HG02571 (cell line): ENCODE measurements around the gene GLOD4.
"Not testable (repeated sequence)": the region's sequence is repeated elsewhere in the genome, so short reads cannot be mapped to it uniquely, and the experiment has no call there.

ENCODE experiments used
- ATAC-seq: cut with Tn5 transposase; IDR thresholded peaks from one replicate; pipeline ENCODE4 v1.9.1; 2021; ENCODE audit warnings: mild to moderate bottlenecking, moderate library complexity; ENCODE audit not compliant: unreplicated experiment

The GLOD4 gene

DNA sequence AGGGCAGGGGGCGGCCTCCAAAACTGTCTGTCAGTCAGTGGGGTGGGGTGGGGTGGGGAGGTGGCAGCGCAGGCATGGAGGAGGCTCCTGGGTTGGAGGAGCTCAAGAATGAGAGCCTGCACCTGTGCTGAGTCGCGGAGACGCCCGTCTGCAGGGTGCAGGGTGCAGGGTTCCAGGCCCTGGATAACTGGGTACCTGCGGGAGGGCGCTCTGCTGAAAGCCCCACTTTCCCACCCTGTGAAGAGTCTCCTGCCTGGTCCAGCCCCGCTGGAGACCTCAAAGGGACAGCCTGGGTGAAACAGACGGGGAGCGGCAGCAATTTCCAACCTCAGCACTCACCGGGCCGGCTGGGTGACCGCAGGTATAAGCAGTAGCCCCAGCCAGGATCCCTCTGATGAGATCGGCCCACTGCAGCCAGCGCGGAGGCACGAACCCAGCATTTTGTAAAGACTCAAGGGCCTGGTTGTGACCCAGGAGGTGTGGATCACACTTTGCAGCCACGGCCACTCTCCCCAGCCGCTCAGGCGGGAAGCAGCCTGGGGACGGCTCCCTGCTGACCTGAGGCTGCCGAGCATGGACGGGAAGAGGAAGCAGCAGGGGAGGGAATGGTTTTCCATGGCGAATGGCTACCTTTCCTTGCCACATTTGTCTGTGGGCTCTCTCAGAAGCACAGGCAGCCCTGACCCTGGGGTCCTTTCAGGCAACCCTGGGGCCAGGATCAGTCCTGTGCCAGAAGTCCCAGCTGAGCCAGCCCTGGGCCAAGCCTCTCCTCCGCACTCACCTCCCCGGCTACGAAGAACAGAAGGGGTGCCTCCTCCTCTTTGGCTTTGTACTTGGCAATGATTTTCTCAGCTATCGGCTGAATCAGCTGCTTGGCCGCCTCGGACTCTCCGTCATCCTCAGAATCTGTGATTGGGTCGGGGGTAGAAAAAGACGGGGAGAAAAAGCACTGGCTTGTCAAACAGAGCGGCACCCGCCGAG is 21.1 kb upstream of the GLOD4 start:
- no peak for ATAC-seq

DNA sequence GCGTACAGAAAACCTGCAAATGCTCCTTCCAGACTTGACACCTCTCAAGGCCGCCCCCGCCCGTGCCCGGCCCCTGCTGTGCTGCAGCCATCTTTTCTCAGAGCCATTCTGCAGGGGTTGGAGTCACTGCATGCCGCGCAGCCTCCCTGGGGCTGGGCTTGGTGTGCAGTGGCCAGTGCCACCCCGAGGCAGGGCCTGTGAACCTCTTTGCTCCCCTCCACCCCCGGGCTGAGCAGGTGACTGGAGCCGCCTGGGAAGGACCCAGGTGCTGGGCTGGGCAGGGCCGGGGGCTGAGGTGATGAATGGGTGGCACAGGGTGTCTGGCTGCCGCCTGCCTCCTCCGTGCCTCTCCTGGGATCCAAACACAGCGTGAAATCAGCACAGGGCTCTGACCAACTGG is 20.4 kb upstream of the GLOD4 start:
- no peak for ATAC-seq

DNA sequence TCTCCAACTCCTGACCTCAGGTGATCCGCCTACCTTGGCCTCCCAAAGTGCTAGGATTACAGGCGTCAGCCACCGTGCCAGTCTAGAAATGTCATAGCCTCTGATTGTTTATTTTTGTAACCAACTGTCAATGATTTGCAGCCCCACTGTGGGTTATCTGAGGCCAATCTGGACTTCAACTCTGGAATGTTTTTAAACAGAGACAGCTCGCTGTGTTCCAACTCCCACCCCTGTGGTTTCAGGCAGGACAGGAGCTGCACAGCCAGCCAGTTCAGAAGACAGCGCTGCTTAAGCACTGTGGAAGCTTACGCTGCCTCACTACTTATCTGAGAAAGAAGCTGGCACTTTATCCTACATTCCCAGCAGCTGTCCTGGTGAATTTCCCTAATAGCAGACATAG is 19.6 kb upstream of the GLOD4 start:
- no peak for ATAC-seq

- no peak for ATAC-seq
Observed at GRCh38 chr17:800446-801242, 18.6 kb upstream of the GLOD4 start.

GRCh38 chr17:799261-799660 is 17.2 kb upstream of the GLOD4 start:
- no peak for ATAC-seq

GRCh38 chr17:798246-798645 is 16.2 kb upstream of the GLOD4 start:
- ATAC-seq, result no peak

DNA sequence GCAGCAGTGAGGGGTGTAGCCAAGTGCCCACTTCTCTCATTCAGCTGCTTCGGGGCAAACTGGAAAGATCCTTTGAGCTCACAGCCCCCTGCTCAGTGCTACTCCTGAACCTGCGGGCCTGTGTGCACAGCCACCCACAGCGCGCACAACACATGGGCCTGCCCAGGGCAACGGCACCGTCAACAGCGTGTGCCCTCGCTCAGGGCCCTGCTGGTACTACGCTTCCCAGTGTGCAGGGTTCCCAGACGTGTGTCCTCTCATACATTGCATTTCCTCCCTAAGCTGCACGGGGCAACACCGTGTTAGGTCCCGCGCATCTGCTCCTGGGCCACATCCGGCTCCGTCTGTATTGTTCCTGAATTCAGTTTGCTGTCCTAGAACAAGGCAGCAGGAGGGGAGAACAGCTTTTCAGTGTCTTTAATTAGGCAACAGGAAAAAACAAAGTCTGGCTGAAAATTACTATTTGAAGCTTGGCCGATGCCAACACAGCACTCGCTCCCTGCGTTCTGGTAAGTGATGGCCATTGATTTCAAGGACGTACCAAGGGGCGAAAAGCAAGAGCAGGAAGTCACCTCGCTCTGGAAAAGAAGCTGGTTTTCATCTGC is 15.3 kb upstream of the GLOD4 start:
- ATAC-seq, result no peak

DNA sequence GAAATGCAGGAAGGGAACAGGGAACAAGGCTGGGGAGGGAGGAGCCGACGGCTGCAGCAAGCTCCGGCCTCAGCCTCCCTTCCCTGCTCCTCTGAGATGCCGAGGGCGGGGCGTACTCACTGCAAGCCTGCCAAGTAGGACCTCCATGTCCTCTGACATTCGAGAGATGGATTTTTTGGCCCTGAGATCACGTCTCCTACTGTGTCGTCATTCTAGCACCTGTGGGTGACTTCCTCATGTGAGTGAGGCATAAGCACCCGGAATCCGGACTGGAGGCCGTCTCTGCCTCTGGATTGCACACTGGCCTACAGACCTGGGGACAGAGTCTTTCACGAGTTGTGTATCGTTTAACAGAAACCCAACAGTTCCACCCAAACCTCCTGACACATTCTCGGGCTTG is 14.5 kb upstream of the GLOD4 start:
- ATAC-seq, result no peak

DNA sequence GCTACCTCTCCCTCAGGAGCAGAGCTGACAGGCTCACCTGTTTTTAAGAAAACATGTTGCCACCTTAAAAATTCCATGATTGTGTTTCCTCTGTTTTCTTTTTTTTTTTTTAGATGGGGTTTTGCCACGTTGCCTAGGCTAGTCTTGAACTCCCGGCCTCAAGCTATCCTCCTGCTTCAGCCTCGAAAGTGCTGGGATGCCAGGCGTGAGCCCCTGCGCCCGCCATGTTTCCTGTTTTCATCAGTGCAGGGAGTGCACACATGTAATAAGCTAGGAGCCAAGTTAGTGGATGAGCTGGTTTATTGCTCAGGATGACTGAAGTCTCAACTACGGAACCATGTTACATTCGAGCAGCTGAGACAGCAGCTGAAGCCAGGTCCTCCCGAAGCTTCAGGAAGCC is 13.6 kb upstream of the GLOD4 start:
- no peak for ATAC-seq

DNA sequence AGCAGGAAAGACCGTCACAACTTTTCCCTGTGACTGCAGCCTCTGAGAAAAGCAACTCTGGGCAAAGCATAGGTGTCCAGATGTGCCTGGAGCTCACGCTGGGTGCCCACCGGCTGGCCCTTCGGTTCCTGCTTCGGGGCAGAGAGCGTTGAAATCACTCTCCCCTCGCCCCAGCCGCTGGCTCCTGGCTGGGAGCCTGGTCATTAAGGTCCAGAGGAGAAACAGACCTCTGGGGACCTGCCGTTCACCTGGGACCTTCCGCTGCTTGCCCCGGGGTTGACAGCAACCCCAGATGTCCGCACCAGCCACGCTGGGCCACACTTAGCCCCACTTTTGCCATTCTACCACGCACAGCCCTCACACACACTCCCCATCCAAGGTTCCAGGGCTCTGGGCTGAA is 13.2 kb upstream of the GLOD4 start:
- ATAC-seq, result no peak

GRCh38 chr17:794876-795275 is 12.8 kb upstream of the GLOD4 start:
- ATAC-seq, result no peak

GRCh38 chr17:792277-792676 is 10.2 kb upstream of the GLOD4 start:
- ATAC-seq, result no peak

DNA sequence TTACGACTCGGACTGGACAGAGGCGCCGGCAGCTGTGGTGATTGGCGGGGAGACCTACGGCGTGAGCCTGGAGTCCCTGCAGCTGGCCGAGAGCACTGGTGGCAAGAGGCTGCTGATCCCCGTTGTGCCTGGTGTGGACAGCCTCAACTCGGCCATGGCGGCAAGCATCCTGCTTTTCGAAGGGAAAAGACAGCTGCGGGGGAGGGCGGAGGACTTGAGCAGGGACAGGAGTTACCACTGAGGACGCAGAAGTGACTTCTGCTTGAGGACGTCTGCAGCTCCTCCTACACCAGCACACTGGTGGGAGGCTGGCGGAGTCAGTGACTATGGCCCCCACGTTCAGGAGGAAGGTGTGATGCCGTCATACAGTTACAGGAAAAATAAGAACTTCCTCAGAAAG is 9.7 kb upstream of the GLOD4 start:
- ATAC-seq, result no peak

DNA sequence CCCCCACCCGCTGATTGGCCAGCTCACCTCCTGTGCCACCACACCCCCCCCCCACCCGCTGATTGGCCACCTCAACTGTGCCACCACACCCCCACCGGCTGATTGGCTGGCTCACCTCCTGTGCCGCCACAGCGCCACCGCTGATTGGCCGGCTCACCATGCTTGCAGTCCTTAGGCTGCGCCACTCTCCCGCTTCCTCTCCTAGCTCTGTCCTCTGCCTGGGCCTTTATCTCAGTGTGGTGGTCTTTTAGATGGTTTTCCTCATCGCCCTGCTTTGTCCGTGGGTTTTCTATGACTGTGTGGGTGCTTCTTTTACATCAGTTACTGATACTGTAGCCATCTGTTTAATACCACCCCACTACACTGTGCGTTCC is 8.8 kb upstream of the GLOD4 start:
- not testable (repeated sequence) for ATAC-seq

DNA sequence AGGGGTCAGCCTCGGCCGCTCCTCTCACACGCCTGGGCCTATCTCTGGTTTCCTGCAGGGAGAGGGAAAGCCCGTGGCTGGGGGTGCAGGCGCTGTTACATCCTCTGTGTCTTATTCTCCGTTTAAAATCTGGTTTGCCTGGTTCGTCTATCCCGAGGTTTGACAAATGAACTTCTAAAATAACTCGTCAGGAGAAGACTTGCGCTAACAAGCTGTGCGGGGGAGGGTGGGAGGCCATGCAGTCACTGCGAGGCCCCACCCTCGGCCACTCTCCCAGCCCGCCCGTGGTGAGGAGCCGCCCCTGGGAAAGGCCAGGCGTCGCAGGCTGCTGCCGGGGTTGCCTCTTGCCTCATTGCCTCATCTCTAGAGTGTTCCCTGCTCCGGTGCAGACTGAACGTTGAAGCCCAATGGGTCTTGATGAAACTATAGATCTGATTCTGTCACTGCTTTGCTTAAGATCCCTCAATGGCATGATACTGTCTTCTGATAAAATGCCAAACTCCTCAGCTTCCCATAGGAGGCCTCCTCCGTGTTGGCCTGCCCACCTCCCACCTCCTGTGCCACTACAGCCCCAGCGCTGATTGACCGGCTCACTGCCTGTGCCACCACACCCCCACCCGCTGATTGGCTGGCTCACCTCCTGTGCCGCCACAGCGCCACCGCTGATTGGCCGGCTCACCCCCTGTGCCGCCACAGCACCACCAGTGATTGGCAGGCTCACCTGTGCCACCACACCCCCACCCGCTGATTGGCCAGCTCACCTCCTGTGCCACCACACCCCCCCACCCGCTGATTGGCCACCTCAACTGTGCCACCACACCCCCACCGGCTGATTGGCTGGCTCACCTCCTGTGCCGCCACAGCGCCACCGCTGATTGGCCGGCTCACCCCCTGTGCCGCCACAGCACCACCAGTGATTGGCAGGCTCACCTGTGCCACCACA is 8.1 kb upstream of the GLOD4 start:
- not testable (repeated sequence) for ATAC-seq

DNA sequence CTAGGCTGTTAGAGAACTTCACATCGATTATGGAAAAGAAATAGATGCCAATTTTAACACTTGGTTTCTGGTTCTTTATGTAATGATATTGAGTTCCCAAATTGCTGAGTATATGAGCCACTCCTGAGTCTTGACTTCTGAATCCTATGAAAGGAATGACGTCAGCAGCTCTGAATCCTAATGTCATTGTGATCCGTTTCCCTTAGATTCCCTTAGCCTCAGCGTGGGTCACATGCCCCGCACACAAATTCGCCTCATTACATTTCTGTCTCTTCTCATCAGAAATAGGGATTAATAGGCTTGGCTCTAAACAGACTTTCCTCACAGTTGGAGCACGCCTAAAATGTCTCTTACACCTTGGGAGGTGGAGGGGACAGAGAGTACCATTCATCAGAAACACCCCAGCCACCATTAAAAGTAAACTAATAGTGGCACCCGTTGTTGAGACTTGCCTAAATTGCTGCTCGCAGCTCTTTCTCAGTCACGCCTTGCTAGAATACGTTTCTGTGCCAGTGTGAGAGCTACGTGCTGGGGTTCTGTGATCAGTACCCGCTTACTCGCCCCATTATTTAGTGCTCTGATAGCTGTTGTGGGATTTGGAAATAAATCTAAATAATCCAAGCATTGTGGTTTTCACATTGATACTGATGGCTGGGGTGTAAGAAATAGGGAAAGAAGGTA is 7.2 kb upstream of the GLOD4 start:
- no peak for ATAC-seq

DNA sequence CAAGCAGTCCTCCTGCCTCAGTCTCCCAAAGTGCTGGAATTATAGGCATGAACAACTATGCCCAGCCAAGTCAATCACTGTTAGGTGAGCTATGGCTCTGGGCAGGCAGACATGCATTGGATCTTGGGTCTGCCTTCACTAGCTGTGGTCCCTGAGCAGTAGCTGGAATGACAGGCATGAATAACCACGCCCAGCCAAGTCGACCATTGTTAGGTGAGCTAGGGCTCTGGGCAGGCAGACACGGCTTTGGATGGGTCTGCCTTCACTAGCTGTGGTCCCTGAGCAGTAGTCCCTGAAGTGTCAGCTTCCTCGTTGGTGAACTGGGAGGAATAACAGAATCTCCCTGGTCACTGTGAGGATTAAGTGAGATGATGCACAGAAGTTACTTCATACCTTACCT is 6.5 kb upstream of the GLOD4 start:
- no peak for ATAC-seq

DNA sequence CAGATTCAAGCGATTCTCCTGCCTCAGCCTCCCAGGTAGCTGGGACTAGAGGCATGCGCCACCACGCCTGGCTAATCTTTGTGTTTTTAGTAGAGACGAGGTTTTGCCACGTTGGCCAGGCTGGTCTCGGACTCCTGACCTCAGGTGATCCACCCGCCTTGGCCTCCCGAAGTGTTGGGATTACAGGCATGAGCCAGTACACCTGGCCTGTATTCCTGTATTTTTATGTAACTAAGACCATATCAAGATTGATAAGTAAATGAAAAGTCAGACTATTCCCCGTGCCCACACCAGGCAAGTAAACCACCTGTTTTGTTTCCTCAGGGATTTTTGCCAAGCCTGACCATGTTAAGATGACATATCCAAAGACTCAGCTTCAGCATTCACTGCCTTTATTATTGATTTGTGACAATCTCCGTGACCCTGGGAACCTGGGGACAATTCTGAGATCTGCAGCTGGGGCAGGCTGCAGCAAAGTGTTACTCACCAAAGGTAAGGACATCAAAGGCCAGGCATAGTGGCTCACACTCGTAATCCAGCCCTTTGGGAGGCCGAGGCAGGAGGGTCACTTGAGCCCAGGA is 5.7 kb upstream of the GLOD4 start:
- ATAC-seq, result no peak

GRCh38 chr17:785901-786300 is 3.8 kb upstream of the GLOD4 start:
- ATAC-seq, result not testable (repeated sequence)

DNA sequence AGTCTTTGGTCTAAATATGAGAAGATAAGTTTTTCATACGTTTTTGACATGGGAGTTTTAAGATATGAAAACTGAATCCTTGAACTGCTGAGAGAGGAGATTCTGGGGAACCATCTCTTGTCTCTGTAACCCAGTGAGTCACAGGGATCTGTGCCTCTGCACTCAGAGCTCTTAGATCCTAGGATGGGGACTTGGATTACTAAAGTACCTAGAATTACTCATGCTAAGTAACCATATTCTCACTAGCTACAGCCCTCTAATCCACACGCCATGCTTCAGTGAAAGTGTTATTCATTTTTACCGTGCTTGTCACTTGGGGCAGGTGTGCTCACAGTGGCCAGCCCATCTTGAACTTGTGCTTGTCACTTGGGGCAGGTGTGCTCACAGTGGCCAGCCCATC is 2.1 kb upstream of the GLOD4 start:
- ATAC-seq, result no peak
